Endodermal cell (in vitro differentiated cells): Measurements from ENCODE around the gene AP3D1. TPM values are rescaled to one million over a fixed set of nuclear protein-coding genes. Genes with fewer than 3 reads are reported as not detected.

Experiments
- DNase-seq: peaks from one replicate; pipeline ENCODE4 v3.0.0-alpha.2; 2017
- H3K27ac ChIP-seq: 2 replicates; pipeline ENCODE4 v1.5.1; 2013; ENCODE audit warnings: mild to moderate bottlenecking, low read depth, low read length, moderate library complexity
- H3K27me3 ChIP-seq: 2 replicates; pipeline ENCODE4 v1.6.1; 2013; ENCODE audit warnings: mild to moderate bottlenecking, low read length, moderate library complexity; ENCODE audit not compliant: insufficient read depth, control insufficient read depth, poor library complexity, severe bottlenecking
- H3K36me3 ChIP-seq: 2 replicates; pipeline ENCODE4 v1.7.0; 2013; ENCODE audit warnings: mild to moderate bottlenecking, low read length, moderate library complexity; ENCODE audit not compliant: control insufficient read depth, insufficient read depth
- H3K4me1 ChIP-seq: one replicate; pipeline ENCODE4 v1.7.0; 2013; ENCODE audit warnings: low read length; ENCODE audit not compliant: control insufficient read depth, insufficient read depth
- H3K4me3 ChIP-seq: 2 replicates; pipeline ENCODE4 v1.5.1; 2013; ENCODE audit warnings: mild to moderate bottlenecking, low read length, moderate library complexity
- H3K9ac ChIP-seq: 2 replicates; pipeline ENCODE4 v1.6.1; 2013; ENCODE audit warnings: mild to moderate bottlenecking, low read length, moderate library complexity; ENCODE audit not compliant: poor library complexity, severe bottlenecking; ENCODE audit errors: extremely low read depth
- H3K9me3 ChIP-seq: 2 replicates; pipeline ENCODE4 v1.6.1; 2013; ENCODE audit warnings: mild to moderate bottlenecking, low read length, moderate library complexity; ENCODE audit not compliant: control insufficient read depth
- H3K27ac Mint-ChIP-seq: 2 replicates; pipeline ENCODE4 v1.8.0; 2020; ENCODE audit warnings: mixed read lengths
- H3K27me3 Mint-ChIP-seq: 2 replicates; pipeline ENCODE4 v1.8.0; 2021; ENCODE audit warnings: mild to moderate bottlenecking, mixed read lengths; ENCODE audit not compliant: insufficient read depth
- H3K36me3 Mint-ChIP-seq: 2 replicates; pipeline ENCODE4 v1.8.0; 2020; ENCODE audit warnings: low read depth, mixed read lengths
- H3K4me1 Mint-ChIP-seq: 2 replicates; pipeline ENCODE4 v1.8.0; 2020; ENCODE audit warnings: mixed read lengths
- H3K4me3 Mint-ChIP-seq: 2 replicates; pipeline ENCODE4 v1.8.0; 2020; ENCODE audit warnings: mild to moderate bottlenecking, moderate library complexity, mixed read lengths
- H3K9me3 Mint-ChIP-seq: 2 replicates; pipeline ENCODE4 v1.8.0; 2020; ENCODE audit warnings: mild to moderate bottlenecking, mixed read lengths
- WGBS, 2 experiments: methylation state at CpG; one replicate each; pipeline versions ENCODE4 v1.1.5 to v1.1.7; 2013; ENCODE audit warnings: missing lambda C conversion rate in 2 of 2, mixed read lengths in 1 of 2; ENCODE audit not compliant: insufficient coverage in 1 of 2, insufficient read length in 1 of 2; 5-methylcytosine and 5-hydroxymethylcytosine counted together
- total RNA-seq, 2 donors: library from RNA; stranded (reverse); fragmentation: NEBNext Ultra II Directional in 1 of 2; extraction: Animal tissue kit (Norgen Biotek cat#: 25700) in 1 of 2; gene quantifications; 2 replicates in 1 of 2; 3 replicates in 1 of 2; pipeline ENCODE4 v1.2.1, GENCODE V29; 2021
- TF ChIP-seq, protein P1 (sequence below): fragments of 200-600 bp; sonication (generic); conservative IDR thresholded peaks from 2 replicates; pipeline ENCODE4 v1.5.0; 2021; ENCODE audit warnings: antibody characterized with exemption, mild to moderate bottlenecking

The AP3D1 gene
- total RNA-seq, 2 donors from 2014 or later = 162 to 181 TPM

DNA sequence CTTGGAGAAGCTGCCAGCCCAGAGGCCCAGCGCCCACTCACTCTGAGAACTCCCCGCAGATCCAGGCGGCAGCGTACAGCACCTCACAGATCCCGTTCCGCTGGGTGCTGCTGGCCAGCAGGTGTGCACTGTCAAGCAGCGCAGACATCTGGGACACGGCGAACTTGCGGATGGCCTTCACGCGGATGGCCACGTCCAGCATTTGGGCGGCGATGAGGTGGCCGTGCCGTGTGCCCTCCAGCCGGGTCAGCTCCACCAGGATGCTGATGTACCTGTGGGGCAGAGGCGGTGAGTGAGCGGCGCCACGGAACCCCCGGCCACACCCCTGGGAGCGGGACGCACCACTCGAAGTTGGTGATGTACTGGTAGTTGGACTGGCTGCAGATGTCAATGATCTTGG is 30.5 kb downstream of the AP3D1 start:
- H3K9me3 Mint-ChIP-seq = no peaks in the 10 kb centered on the region
- peaks cover 69% of the 10 kb centered on the region for H3K36me3 Mint-ChIP-seq
- Histone ChIP-seq H3K9ac (no peak overlapping the region), H3K4me3 (no peak overlapping the region), H3K27ac (no peak overlapping the region), H3K4me1 (no peaks in the 10 kb centered on the region), H3K27me3 (no peaks in the 10 kb centered on the region), H3K9me3 (no peaks in the 10 kb centered on the region), H3K36me3 (peaks cover 85% of the 10 kb centered on the region)
- no peak for DNase-seq
- H3K4me3 Mint-ChIP-seq = no peak overlapping the region
- whole genome bisulfite sequencing, 2 experiments = 97% methylated on average over 22 to 26 of the region's 26 CpGs
- H3K27ac Mint-ChIP-seq = no peak overlapping the region
- H3K4me1 Mint-ChIP-seq = no peaks in the 10 kb centered on the region
- TF ChIP-seq, protein P1, sequence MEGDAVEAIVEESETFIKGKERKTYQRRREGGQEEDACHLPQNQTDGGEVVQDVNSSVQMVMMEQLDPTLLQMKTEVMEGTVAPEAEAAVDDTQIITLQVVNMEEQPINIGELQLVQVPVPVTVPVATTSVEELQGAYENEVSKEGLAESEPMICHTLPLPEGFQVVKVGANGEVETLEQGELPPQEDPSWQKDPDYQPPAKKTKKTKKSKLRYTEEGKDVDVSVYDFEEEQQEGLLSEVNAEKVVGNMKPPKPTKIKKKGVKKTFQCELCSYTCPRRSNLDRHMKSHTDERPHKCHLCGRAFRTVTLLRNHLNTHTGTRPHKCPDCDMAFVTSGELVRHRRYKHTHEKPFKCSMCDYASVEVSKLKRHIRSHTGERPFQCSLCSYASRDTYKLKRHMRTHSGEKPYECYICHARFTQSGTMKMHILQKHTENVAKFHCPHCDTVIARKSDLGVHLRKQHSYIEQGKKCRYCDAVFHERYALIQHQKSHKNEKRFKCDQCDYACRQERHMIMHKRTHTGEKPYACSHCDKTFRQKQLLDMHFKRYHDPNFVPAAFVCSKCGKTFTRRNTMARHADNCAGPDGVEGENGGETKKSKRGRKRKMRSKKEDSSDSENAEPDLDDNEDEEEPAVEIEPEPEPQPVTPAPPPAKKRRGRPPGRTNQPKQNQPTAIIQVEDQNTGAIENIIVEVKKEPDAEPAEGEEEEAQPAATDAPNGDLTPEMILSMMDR = no peak
- no peaks in the 10 kb centered on the region for H3K27me3 Mint-ChIP-seq

DNA sequence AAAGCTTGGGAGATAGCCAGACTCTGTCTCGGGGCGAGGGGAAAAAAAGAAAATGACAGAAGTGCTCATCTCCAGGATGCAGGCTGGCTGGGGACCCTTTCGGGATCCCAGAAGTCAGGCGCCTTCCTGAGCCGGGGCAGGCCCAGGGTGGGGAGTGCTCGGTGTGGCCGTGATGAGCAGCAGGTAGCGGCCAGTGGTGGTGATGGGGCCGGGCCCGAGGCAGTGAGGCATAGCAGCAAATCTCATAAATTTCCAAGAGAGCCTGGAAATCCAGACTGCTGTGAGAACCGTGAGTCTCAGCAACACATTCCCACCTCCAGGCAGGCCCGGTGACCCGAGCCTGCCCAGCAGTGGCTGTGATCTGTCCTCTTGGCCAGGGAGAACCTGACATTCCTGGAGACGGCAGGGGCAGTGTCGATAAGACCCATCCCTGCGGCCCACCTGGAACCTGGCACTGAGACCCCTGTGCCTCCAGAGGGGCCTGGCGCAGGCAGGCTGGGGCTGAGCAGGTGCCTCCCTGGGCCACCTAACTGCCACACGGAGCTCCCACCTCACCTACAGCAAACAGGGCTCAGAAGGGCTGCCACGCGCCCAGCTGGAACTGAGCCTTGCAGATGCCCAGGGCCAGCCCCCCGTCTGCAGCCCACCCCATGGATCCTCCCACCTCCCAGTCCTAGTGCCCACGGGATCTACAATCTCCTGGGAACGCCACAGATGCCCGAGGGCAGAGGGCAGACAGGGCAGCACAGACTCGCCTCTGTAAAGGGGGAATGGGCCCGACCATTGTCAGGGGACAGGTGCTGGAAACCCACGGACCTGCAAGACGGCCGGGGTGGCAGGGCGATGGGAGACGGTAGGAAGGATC is 31.2 kb downstream of the AP3D1 start:
- Mint-ChIP-seq H3K4me3 (no peak overlapping the region), H3K9me3 (no peaks in the 10 kb centered on the region), H3K36me3 (peaks cover 69% of the 10 kb centered on the region), H3K27ac (no peak overlapping the region), H3K27me3 (no peaks in the 10 kb centered on the region), H3K4me1 (no peaks in the 10 kb centered on the region)
- 94 to 95% methylated on average over 20 to 31 of the region's 31 CpGs for WGBS, 2 experiments
- Histone ChIP-seq H3K27ac (no peak overlapping the region), H3K36me3 (peaks cover 78% of the 10 kb centered on the region), H3K4me1 (no peaks in the 10 kb centered on the region), H3K4me3 (no peak overlapping the region), H3K27me3 (no peaks in the 10 kb centered on the region), H3K9me3 (no peaks in the 10 kb centered on the region), H3K9ac (no peak overlapping the region)
- DNase-seq = no peak
- TF ChIP-seq, protein P1 = no peak

DNA sequence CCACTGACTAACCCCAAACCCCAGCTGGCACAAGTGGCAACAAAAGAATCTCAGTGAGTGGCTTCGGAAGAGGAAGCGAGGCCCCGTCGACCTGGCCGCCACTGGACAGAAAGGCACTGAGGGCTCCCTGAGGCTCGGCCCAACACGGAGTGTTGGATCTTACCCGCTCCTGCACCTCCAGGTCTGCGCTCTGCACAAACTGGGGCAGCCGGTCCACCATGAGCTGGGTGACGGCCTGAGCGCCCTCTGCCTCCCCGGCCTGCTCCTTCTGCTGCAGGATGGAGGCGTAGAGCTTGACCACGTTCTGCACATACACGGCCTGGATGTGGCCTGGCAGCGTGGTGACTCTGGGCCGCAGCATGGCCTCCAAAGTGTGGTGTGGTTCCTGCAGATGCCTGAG is 32.9 kb downstream of the AP3D1 start:
- H3K4me3 Mint-ChIP-seq = no peak overlapping the region
- no peak for DNase-seq
- H3K27ac Mint-ChIP-seq = no peak overlapping the region
- WGBS, 2 experiments = 94 to 97% methylated on average over 17 to 18 of the region's 18 CpGs
- H3K4me1 Mint-ChIP-seq = no peaks in the 10 kb centered on the region
- Histone ChIP-seq H3K27ac (no peak overlapping the region), H3K9ac (no peak overlapping the region), H3K9me3 (no peaks in the 10 kb centered on the region), H3K27me3 (no peaks in the 10 kb centered on the region), H3K4me1 (no peaks in the 10 kb centered on the region), H3K36me3 (peaks cover 67% of the 10 kb centered on the region), H3K4me3 (no peak overlapping the region)
- TF ChIP-seq, protein P1 = no peak
- no peaks in the 10 kb centered on the region for H3K27me3 Mint-ChIP-seq
- peaks cover 75% of the 10 kb centered on the region for H3K36me3 Mint-ChIP-seq
- no peaks in the 10 kb centered on the region for H3K9me3 Mint-ChIP-seq
